Stimulated activated CD8-positive, alpha-beta memory T cell treated with anti-CD3 and anti-CD28 coated beads, Interleukin-2, amount 100 ng/mL, for 48 hours (primary cell): ENCODE data around the gene AFF1.
"Not testable (repeated sequence)": the region's sequence is repeated elsewhere in the genome, so short reads cannot be mapped to it uniquely, and the experiment has no call there.

Experiments
- DNase-seq, 2 donors: peaks; one replicate each; pipeline ENCODE4 v3.0.0-alpha.2; 2020; ENCODE audit warnings: low read depth in 2 of 2

Gene AFF1

DNA sequence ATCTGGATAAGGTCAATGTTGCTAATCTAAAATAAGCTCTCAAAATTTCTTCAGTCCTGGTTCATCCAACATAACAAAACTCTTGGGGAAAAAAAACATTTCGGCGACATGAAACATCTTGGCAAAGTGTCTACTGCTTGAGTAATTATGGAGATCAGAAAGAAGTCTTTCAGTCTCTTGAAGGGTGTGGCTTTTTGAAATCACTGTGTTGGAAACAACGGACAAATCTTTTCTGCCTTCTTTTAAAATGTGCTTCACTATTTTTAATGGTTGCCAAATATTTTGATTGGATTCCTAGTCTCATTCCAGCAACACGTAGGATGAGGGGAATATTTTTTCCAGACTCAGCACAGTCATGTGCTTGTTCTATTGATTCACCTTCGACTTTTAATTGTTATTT is 147.0 kb downstream of the AFF1 start:
- no peak for DNase-seq

DNA sequence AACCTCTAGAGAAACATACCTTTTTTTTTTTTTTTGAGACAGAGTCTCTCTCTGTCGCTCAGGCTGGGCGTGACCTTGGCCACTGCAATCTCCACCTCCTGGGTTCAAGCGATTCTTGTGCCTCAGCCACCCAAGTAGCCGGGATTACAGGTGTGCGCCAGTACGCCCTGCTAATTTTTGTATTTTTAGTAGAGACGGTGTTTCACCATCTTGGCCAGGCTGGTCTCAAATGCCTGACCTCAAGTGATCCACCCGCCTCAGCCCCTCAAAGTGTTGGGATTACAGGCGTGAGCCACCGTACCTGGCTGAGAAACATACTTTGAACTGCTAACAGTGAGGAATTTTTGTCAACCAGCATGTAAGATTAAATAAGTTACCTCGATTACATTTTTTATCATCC is 150.9 kb downstream of the AFF1 start:
- DNase-seq: not testable (repeated sequence)

DNA sequence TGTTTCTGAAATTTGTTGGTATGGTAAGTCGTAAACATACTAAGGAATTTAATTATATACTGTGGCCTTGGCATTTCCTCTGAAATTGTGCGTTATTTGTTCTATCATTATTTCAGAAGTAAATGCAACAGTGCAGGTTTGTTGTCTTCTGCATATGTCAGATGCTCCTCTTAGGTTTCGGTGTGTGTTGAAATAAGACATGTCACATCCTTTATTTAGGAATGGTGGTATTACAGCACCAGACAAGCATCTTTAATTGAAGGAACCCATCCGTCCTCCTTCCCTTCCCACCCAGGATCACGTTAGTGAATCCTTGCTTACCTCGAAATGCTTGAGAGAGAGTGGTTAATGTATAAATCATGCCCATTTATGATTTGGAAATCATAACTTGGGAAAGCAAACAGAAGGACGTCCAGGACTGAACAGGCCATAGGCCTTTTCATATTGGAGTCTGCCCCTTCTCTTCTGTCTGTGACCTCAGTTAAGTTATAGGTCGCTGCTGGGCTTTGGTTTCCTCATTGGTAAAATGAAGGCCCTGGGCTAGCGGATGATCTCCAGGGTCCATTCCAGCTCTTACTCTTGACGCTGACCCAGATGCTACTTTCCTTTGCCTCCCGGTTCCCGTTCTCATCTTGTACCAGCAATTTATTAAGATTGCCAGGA is 151.5 kb downstream of the AFF1 start:
- no peak for DNase-seq

GRCh38 chr4:87087015-87087414 is 152.2 kb downstream of the AFF1 start:
- DNase-seq: no peak

- DNase-seq: no peak
Measured at GRCh38 chr4:87087420-87087819, 152.6 kb downstream of the AFF1 start.

DNA sequence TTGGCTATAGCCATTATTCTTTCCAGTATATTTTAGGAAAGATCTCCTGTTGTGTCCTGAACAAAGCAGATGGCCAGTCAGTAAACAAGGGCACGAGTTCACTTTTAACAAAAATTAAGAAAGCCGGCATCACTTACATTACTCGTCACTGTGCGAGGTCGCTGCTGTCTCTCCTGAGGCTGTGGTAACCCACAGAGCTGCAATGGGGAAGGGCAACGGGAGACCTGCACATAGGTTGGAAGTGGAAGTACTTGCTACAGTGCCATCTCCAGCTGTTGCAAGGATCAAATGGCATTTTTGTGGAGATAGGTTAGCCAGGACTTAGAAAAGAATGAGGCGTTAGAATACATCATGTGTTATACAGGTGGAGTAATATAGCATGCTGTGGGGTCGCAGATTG is 153.4 kb downstream of the AFF1 start:
- DNase-seq: no peak

DNA sequence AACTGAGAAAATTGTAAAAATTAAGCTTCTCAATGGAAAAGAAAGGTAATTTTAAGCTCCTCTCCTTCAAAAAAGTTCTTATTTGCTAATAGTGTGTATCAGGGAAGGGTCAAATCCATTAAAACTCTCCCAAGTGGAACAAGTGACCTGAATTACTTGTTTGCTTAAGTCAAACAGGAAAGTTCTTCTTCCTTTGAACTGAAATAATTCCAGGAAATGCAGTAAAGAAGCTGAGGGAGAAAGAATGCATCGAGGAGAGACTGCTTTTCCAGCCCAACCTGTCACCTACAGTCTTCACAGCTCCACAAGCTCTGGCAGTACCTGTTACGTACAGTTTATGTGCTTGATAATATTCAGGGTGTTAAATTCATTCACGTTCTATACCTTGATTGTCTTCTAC is 154.6 kb downstream of the AFF1 start:
- no peak for DNase-seq

DNA sequence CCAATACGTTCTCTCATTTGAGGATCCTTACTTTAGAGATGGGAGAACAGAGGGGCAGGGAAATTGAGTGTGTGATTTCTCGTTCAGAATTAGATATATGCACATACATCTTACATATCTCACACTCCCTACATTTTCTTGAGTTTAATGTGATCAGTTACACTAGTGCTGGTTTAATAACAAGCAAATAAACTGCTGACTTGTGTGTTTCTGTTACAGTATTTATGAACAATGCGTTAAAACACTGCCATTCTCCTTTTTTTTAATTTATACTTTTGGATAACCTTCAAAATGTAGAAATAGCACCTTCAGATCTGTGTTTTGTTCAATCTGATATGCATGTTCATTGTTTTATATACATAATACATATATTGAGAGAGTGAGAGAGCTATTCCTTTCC is 155.5 kb downstream of the AFF1 start:
- no peak for DNase-seq

- DNase-seq: no peak
Measured at GRCh38 chr4:87092389-87093141, 157.8 kb downstream of the AFF1 start.

GRCh38 chr4:87093443-87094123 is 158.8 kb downstream of the AFF1 start:
- DNase-seq: no peak

DNA sequence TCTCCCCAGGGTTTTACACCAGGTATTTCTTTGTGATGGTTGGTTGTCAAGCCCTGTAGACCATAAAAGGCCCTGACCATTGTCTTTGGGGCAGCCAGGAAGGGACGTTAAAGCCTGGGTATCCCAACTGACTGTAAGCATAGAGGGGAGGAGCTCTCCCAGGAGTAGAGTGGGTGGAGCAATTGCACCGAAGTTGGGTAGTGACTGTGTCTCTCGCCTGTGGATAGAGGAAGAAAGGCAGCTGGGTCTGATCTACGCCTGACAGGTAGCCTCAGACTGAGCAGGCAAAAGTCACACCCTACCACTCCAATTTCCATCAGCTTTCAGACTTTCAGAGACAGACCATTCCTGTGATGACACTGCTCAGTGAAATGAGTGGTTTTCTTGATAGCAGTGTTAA is 162.3 kb downstream of the AFF1 start:
- no peak for DNase-seq

DNA sequence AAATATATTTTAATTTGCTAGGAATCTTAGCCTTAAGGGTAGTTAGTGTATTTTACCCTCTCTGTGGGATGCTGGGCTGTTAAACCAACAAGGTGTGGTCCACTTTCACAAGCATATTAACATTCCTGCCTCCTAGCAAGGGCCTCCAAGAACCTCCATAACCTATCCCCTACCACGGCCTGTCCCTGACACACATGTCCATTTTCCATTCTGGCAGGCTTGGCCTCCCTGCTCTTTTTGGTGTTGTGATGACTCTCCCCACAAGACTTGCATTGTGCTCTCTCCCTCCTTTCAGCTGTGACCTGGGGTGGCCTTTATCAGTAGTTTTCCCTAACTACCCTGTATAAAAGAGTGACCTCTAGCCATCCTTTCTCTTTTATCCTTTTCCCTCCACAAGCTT is 165.4 kb downstream of the AFF1 start:
- no peak for DNase-seq

DNA sequence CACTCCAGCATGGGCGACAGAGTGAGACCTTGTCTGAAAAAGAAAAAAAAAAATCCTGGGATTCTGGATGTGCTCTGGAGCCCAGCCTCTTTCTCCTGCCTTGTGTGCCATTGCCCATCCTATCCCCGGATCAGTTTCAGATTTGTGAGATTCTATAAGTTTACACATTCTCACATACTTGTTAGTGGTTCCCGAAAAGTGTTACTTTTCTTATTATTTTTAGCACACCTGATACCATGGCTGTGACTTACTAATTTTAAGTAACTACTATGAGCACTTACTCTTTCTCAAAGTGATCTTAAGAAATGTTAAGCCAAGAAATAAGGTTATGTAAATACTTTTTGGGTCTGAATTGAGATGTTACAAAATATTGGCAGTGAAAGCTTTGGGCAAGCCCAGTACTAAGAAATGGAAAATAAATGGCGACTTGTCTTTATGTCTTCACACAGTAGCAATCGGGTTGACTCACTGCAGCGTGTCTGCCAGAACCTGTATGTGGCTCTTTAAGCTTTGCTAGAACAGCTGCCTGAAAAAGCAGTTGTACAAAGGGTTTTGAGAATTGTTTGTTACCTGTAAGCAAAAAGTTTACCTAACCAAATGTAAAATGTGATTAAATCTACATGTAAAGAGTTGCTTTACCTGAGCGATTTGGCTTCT is 166.9 kb downstream of the AFF1 start:
- DNase-seq: no peak

- no peak for DNase-seq
Measured at GRCh38 chr4:87103086-87103485, 168.3 kb downstream of the AFF1 start.

DNA sequence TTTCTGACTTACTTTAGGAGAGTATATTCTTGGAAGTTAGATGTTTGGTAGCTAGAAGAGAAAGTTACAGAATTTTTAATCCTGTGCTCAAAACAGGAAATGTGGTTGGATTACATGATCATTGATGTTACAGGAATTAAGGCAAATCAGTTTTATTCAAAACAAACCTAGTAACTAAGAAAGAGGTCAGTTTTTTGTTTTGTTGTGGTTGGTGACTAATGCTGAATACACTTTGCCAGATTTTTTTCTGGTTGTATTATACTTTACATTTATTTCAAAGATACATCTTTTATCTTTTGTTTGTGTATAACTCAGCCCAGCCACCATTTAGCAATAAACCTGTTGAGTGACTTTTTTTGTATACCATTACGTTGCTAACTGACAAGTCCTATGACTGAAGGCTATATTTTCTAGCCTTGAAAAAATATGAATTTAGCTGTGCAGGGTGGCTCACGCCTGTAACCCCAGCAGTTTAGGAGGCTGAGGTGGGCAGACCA is 168.9 kb downstream of the AFF1 start:
- DNase-seq: no peak

DNA sequence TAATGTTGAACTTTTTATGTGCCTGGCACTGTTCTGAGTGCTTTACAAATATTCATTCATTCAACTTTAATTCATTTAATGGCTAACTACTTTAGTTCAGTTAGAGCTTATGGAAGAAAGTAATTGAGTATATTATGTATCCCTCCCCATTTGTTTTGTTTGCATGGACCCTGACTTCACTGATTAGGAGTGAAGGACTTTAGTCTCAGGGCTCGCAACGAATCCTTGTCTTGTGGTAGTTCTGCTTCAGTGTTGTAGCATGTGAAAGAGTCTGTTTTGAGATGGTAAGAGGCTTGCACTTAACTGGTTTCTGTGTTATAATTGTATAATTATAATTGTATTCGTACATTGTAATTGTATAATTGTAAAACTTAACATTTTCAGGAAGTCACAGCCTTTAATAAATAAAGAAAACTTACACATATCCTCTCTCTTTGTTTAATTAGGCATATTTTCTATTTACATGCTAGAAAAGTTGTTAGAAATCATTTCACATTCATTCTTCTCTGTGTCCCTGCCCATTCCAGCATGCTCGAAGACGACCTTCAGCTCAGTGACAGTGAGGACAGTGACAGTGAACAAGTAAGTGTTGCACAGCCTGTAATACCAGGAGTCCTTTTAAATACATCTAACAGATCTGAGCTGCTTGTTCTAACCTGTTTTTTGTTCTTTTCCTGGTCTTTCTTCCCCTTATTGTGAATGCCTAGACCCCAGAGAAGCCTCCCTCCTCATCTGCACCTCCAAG is 170.5 kb downstream of the AFF1 start:
- DNase-seq: no peak

DNA sequence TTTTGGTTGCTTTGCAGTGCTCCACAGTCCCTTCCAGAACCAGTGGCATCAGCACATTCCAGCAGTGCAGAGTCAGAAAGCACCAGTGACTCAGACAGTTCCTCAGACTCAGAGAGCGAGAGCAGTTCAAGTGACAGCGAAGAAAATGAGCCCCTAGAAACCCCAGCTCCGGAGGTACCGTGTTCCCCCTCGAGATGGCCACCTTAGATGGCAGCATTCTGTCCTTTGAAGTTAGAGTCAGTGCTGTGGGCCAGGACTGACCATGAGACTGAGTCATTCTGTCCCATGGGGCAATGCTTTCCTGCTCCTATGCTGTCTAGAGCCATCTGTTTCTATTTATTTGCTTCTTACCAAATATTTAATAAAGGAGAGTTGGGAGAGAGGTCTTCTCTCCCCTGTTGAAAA is 173.3 kb downstream of the AFF1 start:
- DNase-seq: no peak

DNA sequence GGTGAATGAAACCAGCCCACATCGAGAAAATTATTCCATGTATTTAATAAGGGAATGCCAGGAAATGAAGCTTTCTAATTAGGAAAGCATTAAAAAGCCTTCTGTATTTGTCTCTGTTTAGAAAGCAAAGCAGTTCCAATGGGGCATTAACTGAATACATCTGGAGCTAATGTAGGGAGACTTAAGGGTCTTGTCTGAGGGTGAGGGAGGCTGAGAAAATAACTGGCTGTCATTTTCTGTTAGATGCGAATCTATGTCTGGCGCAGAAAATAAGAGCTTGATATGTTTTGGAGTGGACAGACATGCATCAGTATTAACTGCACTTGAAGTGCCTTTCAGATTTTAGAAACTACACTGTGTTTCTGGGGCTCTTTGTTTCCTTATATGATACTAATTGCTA is 174.3 kb downstream of the AFF1 start:
- DNase-seq: no peak

DNA sequence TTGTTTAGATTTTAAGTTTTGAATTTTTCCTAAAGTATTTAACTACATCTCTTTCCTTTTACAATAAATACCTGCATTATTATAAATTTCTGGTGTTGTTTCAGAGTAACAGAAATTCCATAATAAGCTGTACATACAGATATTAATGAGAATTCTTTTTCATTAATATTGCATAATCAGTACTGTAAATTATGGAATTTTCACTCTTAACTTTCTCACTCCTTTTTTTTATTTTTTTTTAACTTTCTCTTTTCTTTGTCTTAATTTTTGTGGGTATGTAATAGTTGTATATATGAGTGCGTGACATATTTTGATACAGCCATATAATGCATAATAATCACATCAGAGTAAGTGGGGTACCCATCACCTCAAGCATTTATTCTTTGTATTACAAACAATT is 175.1 kb downstream of the AFF1 start:
- no peak for DNase-seq

GRCh38 chr4:87112063-87112462 is 177.3 kb downstream of the AFF1 start:
- no peak for DNase-seq

DNA sequence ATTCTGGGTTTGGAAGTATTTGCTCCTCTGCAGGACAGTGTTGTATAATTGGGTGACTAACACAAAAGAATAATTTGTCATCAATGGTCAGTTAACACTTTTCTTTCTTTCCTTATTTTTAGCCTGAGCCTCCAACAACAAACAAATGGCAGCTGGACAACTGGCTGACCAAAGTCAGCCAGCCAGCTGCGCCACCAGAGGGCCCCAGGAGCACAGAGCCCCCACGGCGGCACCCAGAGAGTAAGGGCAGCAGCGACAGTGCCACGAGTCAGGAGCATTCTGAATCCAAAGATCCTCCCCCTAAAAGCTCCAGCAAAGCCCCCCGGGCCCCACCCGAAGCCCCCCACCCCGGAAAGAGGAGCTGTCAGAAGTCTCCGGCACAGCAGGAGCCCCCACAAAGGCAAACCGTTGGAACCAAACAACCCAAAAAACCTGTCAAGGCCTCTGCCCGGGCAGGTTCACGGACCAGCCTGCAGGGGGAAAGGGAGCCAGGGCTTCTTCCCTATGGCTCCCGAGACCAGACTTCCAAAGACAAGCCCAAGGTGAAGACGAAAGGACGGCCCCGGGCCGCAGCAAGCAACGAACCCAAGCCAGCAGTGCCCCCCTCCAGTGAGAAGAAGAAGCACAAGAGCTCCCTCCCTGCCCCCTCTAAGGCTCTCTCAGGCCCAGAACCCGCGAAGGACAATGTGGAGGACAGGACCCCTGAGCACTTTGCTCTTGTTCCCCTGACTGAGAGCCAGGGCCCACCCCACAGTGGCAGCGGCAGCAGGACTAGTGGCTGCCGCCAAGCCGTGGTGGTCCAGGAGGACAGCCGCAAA is 179.6 kb downstream of the AFF1 start:
- DNase-seq: no peak
